Coronary artery (tissue), 2 donors: Measurements from ENCODE around the gene REL.

Source experiments
- DNase-seq: peaks from one replicate; pipeline ENCODE4 v3.0.0-alpha.2; 2017; ENCODE audit warnings: low spot score
- H3K27ac ChIP-seq, 2 donors: fragments of 200-600 bp; sonication (generic); one replicate each; pipeline ENCODE4 v1.5.1; 2016 to 2019
- H3K4me3 ChIP-seq: fragments of 200-600 bp; sonication (generic); 2 replicates; pipeline ENCODE4 v1.5.1; 2016; ENCODE audit warnings: mild to moderate bottlenecking, moderate library complexity
- CTCF ChIP-seq: fragments of 200-600 bp; sonication (generic); IDR thresholded peaks from one replicate; pipeline ENCODE4 v1.5.1; 2019; ENCODE audit warnings: antibody characterized with exemption

The REL gene

GRCh38 chr2:60938301-60938700 is 56.9 kb downstream of the REL start:
- no peak for TF ChIP-seq CTCF
- no peak overlapping the region for H3K4me3 ChIP-seq
- no peak overlapping the region for H3K27ac ChIP-seq
- DNase-seq: no peak

- no peak overlapping the region for H3K4me3 ChIP-seq
- H3K27ac ChIP-seq: no peak overlapping the region
- no peak for DNase-seq
- TF ChIP-seq CTCF: no peak
These were observed 58.2 kb downstream of the REL start for GRCh38 chr2:60939622-60940021.

GRCh38 chr2:60945341-60945740 is 64.0 kb downstream of the REL start:
- Histone ChIP-seq H3K27ac (no peak overlapping the region), H3K4me3 (no peak overlapping the region)
- TF ChIP-seq CTCF: no peak
- no peak for DNase-seq

- Histone ChIP-seq H3K4me3 (no peak overlapping the region), H3K27ac (no peak overlapping the region)
- DNase-seq: no peak
- no peak for TF ChIP-seq CTCF
These were observed 65.7 kb downstream of the REL start for GRCh38 chr2:60947056-60947455.

GRCh38 chr2:60948161-60948560 is 66.8 kb downstream of the REL start:
- no peak overlapping the region for H3K4me3 ChIP-seq
- no peak overlapping the region for H3K27ac ChIP-seq
- no peak for TF ChIP-seq CTCF
- no peak for DNase-seq

- H3K4me3 ChIP-seq: no peak overlapping the region
- TF ChIP-seq CTCF: no peak
- DNase-seq: no peak
- H3K27ac ChIP-seq: no peak overlapping the region
These were observed 67.7 kb downstream of the REL start for GRCh38 chr2:60948926-60949579.

- TF ChIP-seq CTCF: no peak
- no peak overlapping the region for H3K4me3 ChIP-seq
- H3K27ac ChIP-seq: no peak overlapping the region
- no peak for DNase-seq
These were observed 72.8 kb downstream of the REL start for GRCh38 chr2:60954139-60954538.
